ENCODE results near the gene ASB18. TPM values are rescaled to one million over a fixed set of nuclear protein-coding genes. Genes with fewer than 3 reads are reported as not detected.
A peak's percentile ranks its signal among the peaks of the same experiment; 100 is the strongest.

The ASB18 gene
- total RNA-seq, 2 experiments from 2014 or later: not detected

DNA sequence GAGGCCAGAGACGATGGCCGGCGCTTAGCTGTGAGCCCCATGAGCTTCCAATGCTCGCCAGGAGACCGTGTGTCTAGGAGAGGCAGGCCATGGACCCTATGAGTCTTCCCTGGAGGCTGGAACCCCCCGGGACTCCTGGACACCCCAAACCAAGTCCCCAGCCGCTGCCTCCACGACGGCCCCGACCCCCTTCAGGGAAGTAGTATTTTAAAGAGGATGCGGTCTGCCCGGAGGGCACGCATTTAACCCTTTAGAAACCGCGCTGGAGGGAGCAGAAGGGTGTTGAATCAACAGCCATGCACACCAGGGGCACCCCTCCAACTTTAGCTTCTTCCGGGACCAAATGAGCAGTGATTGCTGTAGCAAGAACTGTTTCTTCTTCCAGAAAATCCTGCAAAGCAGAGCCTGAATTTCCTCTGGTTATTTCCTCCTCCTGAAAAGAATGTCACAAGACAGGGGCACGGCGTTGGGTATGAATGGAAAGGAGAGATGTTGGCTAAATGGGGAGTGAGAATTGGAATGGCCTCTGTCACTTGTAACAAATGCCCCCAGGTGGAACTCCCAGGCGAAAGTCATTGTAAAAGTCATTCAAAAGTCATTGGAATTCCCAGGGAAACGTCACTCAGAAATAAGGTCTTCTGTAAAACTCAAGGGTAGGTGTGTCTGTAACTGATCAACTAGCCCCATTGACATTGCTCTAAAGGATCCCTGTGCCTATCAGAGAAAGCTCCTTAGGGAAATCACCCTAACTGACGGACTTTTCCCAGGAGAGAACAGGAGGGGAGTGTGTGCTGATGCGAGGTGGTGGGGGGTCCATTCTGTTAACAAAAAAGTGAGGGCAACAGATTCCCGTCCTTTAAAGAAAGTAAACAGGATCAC, 90.2 kb downstream of the ASB18 start:
- peaks cover 4% of the 10 kb centered on the region for H3K4me1 Mint-ChIP-seq (ENCODE audit: low read depth)
- H3K27me3 Mint-ChIP-seq (ENCODE audit: low read depth): peaks cover 67% of the 10 kb centered on the region
- no peak overlapping the region for H3K27ac Mint-ChIP-seq
- peaks cover 12% of the 10 kb centered on the region for H3K36me3 Mint-ChIP-seq (ENCODE audit: low read depth)
- H3K4me3 Mint-ChIP-seq: no peak overlapping the region
- ChIA-PET POLR2A (no interaction called here), CTCF (no interaction called here)
- ATAC-seq (no peak), DNase-seq (no peak)
- no peaks in the 10 kb centered on the region for H3K9me3 Mint-ChIP-seq (ENCODE audit: insufficient read depth)

DNA sequence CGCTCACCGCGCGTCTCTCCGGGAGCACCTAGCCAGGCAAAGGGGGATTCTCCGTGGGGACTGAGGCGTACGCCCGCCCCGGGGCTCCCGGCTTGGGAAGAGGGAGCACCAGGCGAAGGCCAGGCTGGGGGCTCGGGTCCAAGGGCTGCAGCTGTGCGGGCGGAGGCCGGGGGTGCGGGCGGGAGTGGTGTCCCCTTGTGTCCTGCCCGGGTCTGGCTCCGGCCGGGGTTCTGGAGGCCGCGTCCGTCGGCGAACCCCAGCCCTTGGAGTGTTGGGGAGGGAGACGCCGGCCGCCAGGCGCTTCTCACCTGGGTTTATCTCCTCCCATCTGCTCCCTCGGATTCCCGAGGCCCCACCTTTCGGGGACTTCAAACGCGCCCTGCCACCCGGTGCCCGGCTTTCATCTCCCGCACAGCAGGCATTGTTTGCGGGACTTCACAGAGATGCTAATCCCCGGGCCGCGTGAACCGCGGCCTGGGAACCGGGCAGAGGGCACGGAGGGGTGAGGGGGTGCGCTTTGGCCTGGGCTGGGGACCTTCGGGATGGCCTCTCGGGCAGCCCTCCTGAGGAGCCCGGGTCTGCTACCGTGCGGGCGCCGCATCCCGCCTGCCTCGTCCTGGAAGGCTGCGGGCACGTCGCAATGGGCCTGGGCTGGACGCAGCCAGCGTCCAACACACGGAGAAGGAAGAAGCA, 91.0 kb downstream of the ASB18 start:
- H3K4me3 Mint-ChIP-seq: no peak overlapping the region
- ATAC-seq: no peak
- ChIA-PET CTCF (no interaction called here), POLR2A (no interaction called here)
- DNase-seq: no peak
- H3K27ac Mint-ChIP-seq: no peak overlapping the region
- no peaks in the 10 kb centered on the region for H3K9me3 Mint-ChIP-seq (ENCODE audit: insufficient read depth)
- H3K4me1 Mint-ChIP-seq (ENCODE audit: low read depth): peaks cover 1% of the 10 kb centered on the region
- peaks cover 12% of the 10 kb centered on the region for H3K36me3 Mint-ChIP-seq (ENCODE audit: low read depth)
- H3K27me3 Mint-ChIP-seq (ENCODE audit: low read depth): peaks cover 64% of the 10 kb centered on the region

- Mint-ChIP-seq H3K27ac (no peak overlapping the region), H3K4me3 (peak overlapping the region; percentile 5), H3K36me3 (ENCODE audit: low read depth) (peaks cover 12% of the 10 kb centered on the region), H3K27me3 (ENCODE audit: low read depth) (peaks cover 60% of the 10 kb centered on the region), H3K9me3 (ENCODE audit: insufficient read depth) (no peaks in the 10 kb centered on the region), H3K4me1 (ENCODE audit: low read depth) (no peaks in the 10 kb centered on the region)
- ATAC-seq (no peak), DNase-seq (no peak)
- ChIA-PET POLR2A (no interaction called here), CTCF (no interaction called here)
These were observed 91.8 kb downstream of the ASB18 start for GRCh38 chr2:236172255-236173035.

GRCh38 chr2:236171680-236172254, 92.4 kb downstream of the ASB18 start:
- Mint-ChIP-seq H3K4me1 (ENCODE audit: low read depth) (peaks cover 2% of the 10 kb centered on the region), H3K27ac (no peak overlapping the region)
- DNase-seq: no peak

GRCh38 chr2:236171181-236171679, 93.0 kb downstream of the ASB18 start:
- peaks cover 65% of the 10 kb centered on the region for H3K27me3 Mint-ChIP-seq (ENCODE audit: low read depth)
- peaks cover 7% of the 10 kb centered on the region for H3K4me1 Mint-ChIP-seq (ENCODE audit: low read depth)
- CTCF ChIA-PET: interaction anchor here (3.0 kb wide), 1 partner anchor 9 kb away, joined by 19 read pairs; no protein-coding TSS in a partner anchor
- no peak for DNase-seq
- POLR2A ChIA-PET: no interaction called here
- peaks cover 15% of the 10 kb centered on the region for H3K36me3 Mint-ChIP-seq (ENCODE audit: low read depth)
- no peak for ATAC-seq
- H3K4me3 Mint-ChIP-seq: no peak overlapping the region
- H3K9me3 Mint-ChIP-seq (ENCODE audit: insufficient read depth): no peaks in the 10 kb centered on the region
- no peak overlapping the region for H3K27ac Mint-ChIP-seq

More at GRCh38 chr2:236171680-236172254, 92.4 kb downstream of the ASB18 start:
- ATAC-seq: no peak
- Mint-ChIP-seq H3K36me3 (ENCODE audit: low read depth) (peaks cover 14% of the 10 kb centered on the region), H3K4me3 (peak overlapping the region; percentile 5), H3K27me3 (ENCODE audit: low read depth) (peaks cover 62% of the 10 kb centered on the region), H3K9me3 (ENCODE audit: insufficient read depth) (no peaks in the 10 kb centered on the region)
- POLR2A ChIA-PET: no interaction called here
- CTCF ChIA-PET: interaction anchor here (3.0 kb wide), 1 partner anchor 9 kb away, joined by 19 read pairs; no protein-coding TSS in a partner anchor

DNA sequence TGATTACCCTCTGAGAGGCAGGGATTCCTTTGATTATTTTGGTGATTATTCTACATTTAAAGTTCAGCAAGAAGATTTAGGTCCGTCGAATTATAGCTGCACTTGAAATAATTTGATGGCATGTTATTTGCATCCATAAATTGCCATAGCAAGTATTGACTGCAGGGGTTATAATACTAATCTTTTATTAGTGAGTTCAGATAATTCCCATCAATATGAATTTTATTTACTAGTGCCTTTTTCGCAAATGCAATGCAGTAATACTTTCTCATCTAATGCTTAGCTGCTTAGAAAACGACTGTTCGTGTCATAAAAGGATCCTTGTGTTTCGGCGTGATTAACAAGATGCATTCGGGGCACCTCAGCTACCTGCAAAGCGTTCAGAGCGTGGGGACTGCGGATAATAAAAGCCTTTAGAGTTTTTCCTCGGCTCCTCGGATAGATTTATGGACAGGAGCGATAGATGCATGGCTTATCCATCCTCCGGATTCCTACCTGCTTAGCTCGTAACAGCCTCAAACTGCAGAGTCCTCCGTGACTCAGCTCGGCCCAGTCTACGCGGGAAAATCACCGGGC, 93.5 kb downstream of the ASB18 start:
- DNase-seq: no peak
- no peak for ATAC-seq
- no peaks in the 10 kb centered on the region for H3K9me3 Mint-ChIP-seq (ENCODE audit: insufficient read depth)
- peak overlapping the region; percentile 13 for H3K4me3 Mint-ChIP-seq
- H3K36me3 Mint-ChIP-seq (ENCODE audit: low read depth): peaks cover 15% of the 10 kb centered on the region
- peaks cover 7% of the 10 kb centered on the region for H3K4me1 Mint-ChIP-seq (ENCODE audit: low read depth)
- CTCF ChIA-PET: interaction anchor here (3.0 kb wide), 1 partner anchor 10 kb away, joined by 19 read pairs; no protein-coding TSS in a partner anchor
- POLR2A ChIA-PET: no interaction called here
- H3K27me3 Mint-ChIP-seq (ENCODE audit: low read depth): peaks cover 65% of the 10 kb centered on the region
- H3K27ac Mint-ChIP-seq: no peak overlapping the region

DNA sequence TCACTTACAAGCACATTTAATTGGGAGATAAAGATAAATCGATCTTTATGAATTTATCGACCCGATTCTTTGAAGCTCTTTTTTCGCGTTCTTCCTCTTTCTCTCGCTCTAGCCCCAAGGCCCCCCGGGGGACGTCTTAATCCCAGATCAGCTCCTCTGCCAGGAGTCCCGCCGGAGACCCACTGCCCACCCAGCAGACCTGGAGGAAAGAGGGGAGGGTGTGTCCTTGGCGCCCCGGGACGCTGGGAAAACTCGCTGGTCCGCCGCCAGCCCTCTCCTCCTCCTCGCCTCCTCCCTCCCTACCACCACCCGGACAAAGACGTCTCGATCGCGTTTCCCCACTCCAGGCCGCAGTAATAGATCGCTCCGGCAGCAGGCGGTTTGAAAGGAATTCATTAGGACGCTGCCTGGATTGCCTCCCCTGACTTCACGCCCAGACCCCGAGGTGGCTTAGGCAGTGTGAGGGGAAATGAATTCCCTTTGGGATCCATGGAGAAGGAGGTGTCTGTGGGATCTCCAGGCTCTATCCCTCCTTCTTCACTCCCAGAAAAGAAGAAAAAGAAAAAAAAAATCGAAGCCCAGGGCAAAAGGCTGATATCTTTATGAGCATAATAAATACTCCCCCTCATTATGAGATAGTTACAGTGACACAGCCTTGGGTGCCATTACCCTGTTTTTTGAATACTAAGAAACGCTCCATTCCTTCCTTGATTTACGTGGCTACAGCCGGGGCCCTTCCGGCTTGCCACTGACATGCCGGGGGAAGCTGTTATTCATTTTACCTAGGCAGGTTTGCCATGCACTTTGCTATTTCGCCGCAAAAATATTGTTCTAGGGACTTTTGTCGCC, 94.2 kb downstream of the ASB18 start:
- ATAC-seq (no peak), DNase-seq (no peak)
- Mint-ChIP-seq H3K27me3 (ENCODE audit: low read depth) (peaks cover 65% of the 10 kb centered on the region), H3K4me1 (ENCODE audit: low read depth) (peaks cover 7% of the 10 kb centered on the region), H3K9me3 (ENCODE audit: insufficient read depth) (no peaks in the 10 kb centered on the region), H3K27ac (peak overlapping the region; percentile 67), H3K4me3 (peak overlapping the region; percentile 38), H3K36me3 (ENCODE audit: low read depth) (peaks cover 15% of the 10 kb centered on the region)
- ChIA-PET POLR2A (no interaction called here), CTCF (interaction anchor here (0.8 to 3.0 kb wide), 3 partner anchors 8 to 404 kb away, joined by 3 to 19 read pairs (median 8); no protein-coding TSS in a partner anchor)

- peaks cover 15% of the 10 kb centered on the region for H3K36me3 Mint-ChIP-seq (ENCODE audit: low read depth)
- peak overlapping the region; percentile 61 for H3K27ac Mint-ChIP-seq
- ATAC-seq (no peak), DNase-seq (no peak)
- no peaks in the 10 kb centered on the region for H3K9me3 Mint-ChIP-seq (ENCODE audit: insufficient read depth)
- peak overlapping the region; percentile 38 for H3K4me3 Mint-ChIP-seq
- peaks cover 63% of the 10 kb centered on the region for H3K27me3 Mint-ChIP-seq (ENCODE audit: low read depth)
- CTCF ChIA-PET: interaction anchor here (0.8 to 3.0 kb wide), 3 partner anchors 8 to 403 kb away, joined by 3 to 19 read pairs (median 8); no protein-coding TSS in a partner anchor
- peaks cover 7% of the 10 kb centered on the region for H3K4me1 Mint-ChIP-seq (ENCODE audit: low read depth)
- POLR2A ChIA-PET: no interaction called here
These were observed 95.0 kb downstream of the ASB18 start for GRCh38 chr2:236169151-236169721.

- no peak for DNase-seq
- ChIA-PET POLR2A (no interaction called here), CTCF (interaction anchor here (1.6 to 3.0 kb wide), 2 partner anchors 9 to 12 kb away, joined by 8 to 19 read pairs; no protein-coding TSS in a partner anchor)
- Mint-ChIP-seq H3K4me1 (ENCODE audit: low read depth) (peaks cover 7% of the 10 kb centered on the region), H3K36me3 (ENCODE audit: low read depth) (peaks cover 15% of the 10 kb centered on the region), H3K27ac (peak within 1 kb of the TSS; percentile 61), H3K9me3 (ENCODE audit: insufficient read depth) (no peaks in the 10 kb centered on the region), H3K27me3 (ENCODE audit: low read depth) (peaks cover 54% of the 10 kb centered on the region), H3K4me3 (peak within 1 kb of the TSS; percentile 38)
- no peak for ATAC-seq
These were observed 95.8 kb downstream of the ASB18 start, which contains the start of gene GBX2 for GRCh38 chr2:236168110-236169080. GBX2 (minus strand) TSS chr2:236168386; CDS start chr2:236167971, 415 bp downstream.
